GM12874 (cell line): ENCODE results near the gene THSD4.

Source experiments
- TF ChIP-seq, protein P1 (sequence below): IDR thresholded peaks from 2 replicates; pipeline ENCODE4 v1.5.1; 2011; ENCODE audit warnings: low read depth, mild to moderate bottlenecking, control low read depth, low read length, moderate library complexity; ENCODE audit not compliant: insufficient read depth

The THSD4 gene

DNA sequence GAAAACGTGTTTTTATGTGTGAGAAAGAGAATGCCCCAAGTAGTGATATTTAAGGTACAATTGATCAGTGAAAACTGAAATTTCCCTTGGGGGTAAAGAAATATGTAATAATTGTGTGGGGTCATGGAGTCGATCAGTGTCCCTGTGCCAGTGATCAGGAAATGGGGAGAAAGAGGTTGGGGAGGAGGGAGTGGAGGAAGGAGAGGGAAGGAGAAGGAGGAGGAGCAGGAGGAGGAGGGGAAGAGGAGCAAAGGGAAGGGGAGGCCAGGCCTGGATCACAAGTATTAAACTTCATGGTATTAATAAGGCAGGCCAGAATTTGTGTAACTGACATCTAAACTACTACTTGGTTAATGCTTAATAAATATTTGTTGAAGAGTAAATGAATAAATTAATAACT, 30.4 kb downstream of the THSD4 start:
- TF ChIP-seq, protein P1, sequence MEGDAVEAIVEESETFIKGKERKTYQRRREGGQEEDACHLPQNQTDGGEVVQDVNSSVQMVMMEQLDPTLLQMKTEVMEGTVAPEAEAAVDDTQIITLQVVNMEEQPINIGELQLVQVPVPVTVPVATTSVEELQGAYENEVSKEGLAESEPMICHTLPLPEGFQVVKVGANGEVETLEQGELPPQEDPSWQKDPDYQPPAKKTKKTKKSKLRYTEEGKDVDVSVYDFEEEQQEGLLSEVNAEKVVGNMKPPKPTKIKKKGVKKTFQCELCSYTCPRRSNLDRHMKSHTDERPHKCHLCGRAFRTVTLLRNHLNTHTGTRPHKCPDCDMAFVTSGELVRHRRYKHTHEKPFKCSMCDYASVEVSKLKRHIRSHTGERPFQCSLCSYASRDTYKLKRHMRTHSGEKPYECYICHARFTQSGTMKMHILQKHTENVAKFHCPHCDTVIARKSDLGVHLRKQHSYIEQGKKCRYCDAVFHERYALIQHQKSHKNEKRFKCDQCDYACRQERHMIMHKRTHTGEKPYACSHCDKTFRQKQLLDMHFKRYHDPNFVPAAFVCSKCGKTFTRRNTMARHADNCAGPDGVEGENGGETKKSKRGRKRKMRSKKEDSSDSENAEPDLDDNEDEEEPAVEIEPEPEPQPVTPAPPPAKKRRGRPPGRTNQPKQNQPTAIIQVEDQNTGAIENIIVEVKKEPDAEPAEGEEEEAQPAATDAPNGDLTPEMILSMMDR: no peak

DNA sequence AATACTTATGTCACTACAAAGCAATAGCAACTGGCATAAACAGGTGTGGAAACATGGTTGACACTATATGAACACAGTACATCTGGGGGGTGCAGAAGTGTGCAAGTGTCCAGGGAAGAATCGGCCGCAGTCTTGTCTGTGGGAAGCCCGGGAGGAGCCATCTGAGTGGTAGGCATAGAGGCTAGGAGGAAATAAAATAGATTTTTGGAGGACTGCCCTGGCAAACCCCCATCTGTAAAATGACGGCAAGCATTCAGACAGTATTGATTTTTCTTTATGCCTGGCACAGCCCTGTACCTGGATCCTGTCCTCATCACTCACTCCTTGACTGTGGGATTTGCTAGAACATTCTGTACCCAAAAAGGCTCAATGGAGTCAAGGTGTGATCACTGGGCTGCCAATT, 31.3 kb downstream of the THSD4 start:
- TF ChIP-seq, protein P1: no peak

DNA sequence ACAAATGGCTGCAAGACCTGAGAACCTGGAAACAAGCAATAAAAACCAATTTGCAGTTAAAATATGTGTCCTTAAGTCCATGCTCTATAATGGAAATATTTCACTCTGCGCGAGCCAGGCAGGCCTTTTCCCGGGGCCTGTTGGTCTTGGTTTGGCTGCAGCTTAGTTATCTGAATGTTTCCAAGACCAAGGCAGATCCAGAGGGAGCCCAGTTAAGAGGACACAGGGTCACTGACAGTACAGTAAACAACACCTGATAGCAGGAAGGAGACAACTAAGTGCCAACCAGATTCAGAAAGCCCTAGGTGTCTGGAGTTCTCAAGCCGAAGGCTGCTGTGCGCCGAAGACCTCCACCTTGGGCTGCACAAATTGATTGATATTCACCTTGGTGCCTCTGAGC, 32.8 kb downstream of the THSD4 start:
- TF ChIP-seq, protein P1: no peak

DNA sequence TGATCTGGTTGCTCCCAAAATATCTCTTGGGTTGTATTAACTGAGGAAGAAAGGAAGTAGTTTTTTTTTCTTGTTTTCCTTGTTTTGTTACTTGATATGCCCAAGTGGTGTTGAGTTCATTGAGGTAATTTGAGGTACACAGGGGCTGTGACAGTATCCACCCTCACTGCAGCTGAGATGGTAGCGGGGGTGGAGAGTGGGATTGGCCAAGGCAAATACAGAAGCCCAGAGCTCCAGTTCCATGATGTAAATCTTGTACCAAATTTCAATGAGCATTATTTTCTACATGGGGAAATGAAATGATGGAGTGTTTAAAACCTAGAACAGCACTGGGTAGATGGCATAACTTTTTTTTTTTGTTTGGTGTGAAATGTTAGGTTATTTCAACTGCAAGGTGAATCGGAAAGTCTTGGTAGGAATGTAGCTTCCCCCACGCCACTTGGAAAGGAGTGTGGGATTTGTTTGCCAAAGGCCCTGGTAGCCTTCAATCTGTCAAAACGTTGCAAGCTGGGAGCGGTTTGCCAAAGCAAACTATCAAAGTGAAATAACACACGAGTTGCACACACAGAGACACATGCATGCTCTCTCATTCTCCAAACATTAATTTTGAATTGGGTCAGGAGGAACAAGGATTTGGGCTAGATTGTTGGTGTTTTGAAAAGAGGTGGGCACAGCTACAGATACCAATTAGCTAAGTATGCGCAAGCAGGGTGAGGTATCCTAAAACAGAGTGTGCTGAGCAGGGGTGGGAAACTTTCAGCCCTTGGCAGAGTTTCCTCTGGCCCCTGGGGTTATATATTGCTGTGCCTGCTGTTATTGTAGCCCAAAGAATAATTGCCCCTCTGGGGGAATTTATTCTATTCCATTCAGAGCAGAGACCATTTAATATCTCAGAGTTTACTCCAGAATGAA, 34.6 kb downstream of the THSD4 start:
- TF ChIP-seq, protein P1: no peak

DNA sequence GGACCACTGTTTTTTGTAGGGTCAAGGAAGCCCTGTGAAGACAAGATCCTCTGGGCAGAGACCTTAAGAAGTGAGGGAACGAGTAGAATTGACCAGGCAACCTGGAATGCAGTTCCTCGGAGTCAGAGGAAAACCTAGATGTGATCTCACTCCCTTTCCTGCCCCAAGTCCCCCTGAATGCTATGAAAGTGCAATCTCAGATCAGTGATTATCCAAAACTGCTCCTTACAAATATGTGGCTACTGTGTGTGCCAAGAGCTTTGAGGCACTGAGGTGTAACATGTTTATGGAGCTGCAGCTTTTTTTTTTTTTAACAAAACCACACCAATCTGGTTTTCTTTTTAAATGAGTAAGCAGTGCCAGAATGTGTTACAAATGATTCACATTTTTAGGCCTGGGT, 35.8 kb downstream of the THSD4 start:
- TF ChIP-seq, protein P1: no peak

DNA sequence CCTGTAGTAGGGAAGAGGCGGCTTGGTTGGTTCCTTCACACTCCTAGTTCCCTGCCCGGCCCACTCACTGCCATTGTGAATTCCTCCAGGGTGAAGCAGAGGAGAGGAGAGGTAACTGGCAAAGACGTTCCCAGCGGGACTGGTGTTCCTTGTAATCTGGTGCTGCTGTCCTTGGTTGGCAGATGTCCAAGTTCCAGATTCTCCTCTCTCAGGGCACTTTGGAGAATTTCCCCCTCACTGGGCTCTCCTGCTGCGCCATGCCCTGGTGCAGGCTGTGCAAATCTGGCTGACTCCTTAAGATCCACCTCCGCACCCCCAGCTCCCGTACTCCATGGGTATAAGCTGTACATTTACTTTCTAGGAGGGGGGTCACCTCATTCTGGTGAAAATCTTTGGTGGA, 37.3 kb downstream of the THSD4 start:
- TF ChIP-seq, protein P1: no peak

DNA sequence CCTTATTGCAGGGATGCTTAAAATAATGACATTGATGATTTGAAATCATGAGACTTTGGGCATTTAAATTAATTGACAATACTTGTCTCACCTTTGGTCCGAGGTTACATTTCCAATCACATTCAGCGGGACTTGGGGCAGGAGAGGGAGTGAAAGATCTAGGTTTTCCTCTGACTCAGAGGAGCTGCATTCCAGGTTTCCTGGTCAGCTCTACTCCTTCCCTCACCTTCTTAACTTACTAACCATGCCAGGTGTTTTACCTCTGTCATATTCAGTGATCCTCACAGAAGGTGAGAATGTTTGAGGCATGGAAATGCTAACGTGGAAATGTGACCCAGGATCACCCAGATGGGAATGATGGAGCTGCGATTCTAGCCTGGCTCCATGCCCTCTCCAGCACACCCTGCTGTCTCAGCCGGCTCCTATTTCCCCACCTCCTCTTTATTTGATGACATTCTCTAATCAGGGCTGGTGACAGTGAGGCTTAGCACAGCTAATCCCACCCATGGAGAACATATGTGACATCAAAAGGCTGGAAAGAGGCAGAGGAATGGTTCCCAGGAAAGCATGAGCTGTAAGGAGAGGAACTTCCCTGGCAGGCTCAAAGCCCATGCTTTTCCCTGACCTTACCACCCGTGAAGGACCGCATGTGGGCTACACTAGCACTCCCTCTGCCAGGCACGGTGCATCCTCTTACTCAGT, 38.7 kb downstream of the THSD4 start:
- TF ChIP-seq, protein P1: no peak
